IMR-90 (cell line): ENCODE measurements around the gene CAPZA2.

Source experiments
- CEBPB ChIP-seq: IDR thresholded peaks from 2 replicates; pipeline ENCODE4 v1.6.1; 2012; ENCODE audit warnings: low read depth, low read length, improper control_type of control experiment
- FOS ChIP-seq: fragments of 150-350 bp; IDR thresholded peaks from 2 replicates; pipeline ENCODE4 v1.6.1; 2016; ENCODE audit warnings: low read depth, low read length
- MAZ ChIP-seq: IDR thresholded peaks from 2 replicates; pipeline ENCODE4 v1.6.1; 2012; ENCODE audit warnings: low read depth, mild to moderate bottlenecking, low read length, improper control_type of control experiment, moderate library complexity, borderline replicate concordance
- POLR2A ChIP-seq: IDR thresholded peaks from 2 replicates; pipeline ENCODE4 v1.6.1; 2012; ENCODE audit warnings: mild to moderate bottlenecking, low read depth, low read length
- RAD21 ChIP-seq: IDR thresholded peaks from 2 replicates; pipeline ENCODE4 v1.6.1; 2012; ENCODE audit warnings: low read length, improper control_type of control experiment
- TF ChIP-seq, protein P1 (sequence below): conservative IDR thresholded peaks from 2 replicates; pipeline ENCODE4 v1.5.1; 2012; ENCODE audit warnings: mild to moderate bottlenecking, low read depth, low read length, improper control_type of control experiment

- TF ChIP-seq, protein P1, sequence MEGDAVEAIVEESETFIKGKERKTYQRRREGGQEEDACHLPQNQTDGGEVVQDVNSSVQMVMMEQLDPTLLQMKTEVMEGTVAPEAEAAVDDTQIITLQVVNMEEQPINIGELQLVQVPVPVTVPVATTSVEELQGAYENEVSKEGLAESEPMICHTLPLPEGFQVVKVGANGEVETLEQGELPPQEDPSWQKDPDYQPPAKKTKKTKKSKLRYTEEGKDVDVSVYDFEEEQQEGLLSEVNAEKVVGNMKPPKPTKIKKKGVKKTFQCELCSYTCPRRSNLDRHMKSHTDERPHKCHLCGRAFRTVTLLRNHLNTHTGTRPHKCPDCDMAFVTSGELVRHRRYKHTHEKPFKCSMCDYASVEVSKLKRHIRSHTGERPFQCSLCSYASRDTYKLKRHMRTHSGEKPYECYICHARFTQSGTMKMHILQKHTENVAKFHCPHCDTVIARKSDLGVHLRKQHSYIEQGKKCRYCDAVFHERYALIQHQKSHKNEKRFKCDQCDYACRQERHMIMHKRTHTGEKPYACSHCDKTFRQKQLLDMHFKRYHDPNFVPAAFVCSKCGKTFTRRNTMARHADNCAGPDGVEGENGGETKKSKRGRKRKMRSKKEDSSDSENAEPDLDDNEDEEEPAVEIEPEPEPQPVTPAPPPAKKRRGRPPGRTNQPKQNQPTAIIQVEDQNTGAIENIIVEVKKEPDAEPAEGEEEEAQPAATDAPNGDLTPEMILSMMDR, result no peak
- TF ChIP-seq CEBPB (no peak), MAZ (no peak), FOS (no peak), RAD21 (no peak), POLR2A (no peak)
Observed at GRCh38 chr7:116906391-116906790, 44.0 kb downstream of the CAPZA2 start.
